BLaER1 (cell line): ENCODE measurements around the gene TTYH3.

Source experiments
- H3K27ac ChIP-seq: shearing (Covaris generic); formaldehyde crosslinking; 2 replicates; pipeline ENCODE4 v1.8.1; 2022
- H3K27me3 ChIP-seq: shearing (Covaris generic); formaldehyde crosslinking; 2 replicates; pipeline ENCODE4 v1.8.1; 2022
- H3K36me3 ChIP-seq: shearing (Covaris generic); formaldehyde crosslinking; 2 replicates; pipeline ENCODE4 v1.8.1; 2022
- H3K4me1 ChIP-seq: shearing (Covaris generic); formaldehyde crosslinking; 2 replicates; pipeline ENCODE4 v1.8.1; 2022
- H3K4me2 ChIP-seq: shearing (Covaris generic); formaldehyde crosslinking; 2 replicates; pipeline ENCODE4 v1.8.1; 2022
- H3K4me3 ChIP-seq: shearing (Covaris generic); formaldehyde crosslinking; 2 replicates; pipeline ENCODE4 v1.8.1; 2022
- H3K9ac ChIP-seq: shearing (Covaris generic); formaldehyde crosslinking; 2 replicates; pipeline ENCODE4 v1.8.1; 2022
- H3K9me3 ChIP-seq: shearing (Covaris generic); formaldehyde crosslinking; 2 replicates; pipeline ENCODE4 v1.8.1; 2022
- H4K20me1 ChIP-seq: shearing (Covaris generic); formaldehyde crosslinking; 2 replicates; pipeline ENCODE4 v1.8.1; 2022
- Cebpa-rat ChIP-seq: shearing (Covaris generic); IDR thresholded peaks from 2 replicates; pipeline ENCODE4 v1.8.1; 2022

TTYH3 gene

DNA sequence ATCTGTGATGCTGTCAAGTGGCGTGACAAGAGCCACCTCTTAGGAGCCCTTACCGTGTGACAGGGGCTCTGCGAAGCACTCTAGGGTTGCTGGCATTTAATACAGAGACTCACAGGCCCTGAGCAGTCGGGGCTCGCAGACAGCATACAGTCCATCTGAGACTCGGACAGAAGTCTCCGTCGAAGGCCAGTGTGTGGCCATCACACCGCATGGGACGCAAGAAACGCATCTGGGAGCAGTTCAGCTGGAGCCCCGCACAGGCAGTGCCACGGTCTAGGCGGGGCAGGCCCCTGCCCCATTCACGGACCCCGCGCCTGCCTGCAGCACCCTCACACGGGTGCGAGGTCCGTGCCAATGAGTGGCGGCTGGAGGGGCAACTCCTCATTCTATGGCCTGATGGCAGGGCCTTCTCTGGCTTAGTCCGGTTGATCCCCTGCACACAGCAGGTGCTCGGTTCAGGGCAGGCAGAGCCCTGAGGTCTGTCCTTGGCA, 39.4 kb upstream of the TTYH3 start:
- TF ChIP-seq Cebpa-rat: no peak
- Histone ChIP-seq H3K4me2 (no peak overlapping the region), H3K9ac (no peak overlapping the region), H3K9me3 (no peaks in the 10 kb centered on the region), H3K27me3 (no peaks in the 10 kb centered on the region), H3K27ac (no peak overlapping the region), H3K36me3 (peaks cover 78% of the 10 kb centered on the region), H3K4me3 (no peak overlapping the region), H4K20me1 (peaks cover 9% of the 10 kb centered on the region; the same call in 1 of the 2 replicates), H3K4me1 (peaks cover 49% of the 10 kb centered on the region)

DNA sequence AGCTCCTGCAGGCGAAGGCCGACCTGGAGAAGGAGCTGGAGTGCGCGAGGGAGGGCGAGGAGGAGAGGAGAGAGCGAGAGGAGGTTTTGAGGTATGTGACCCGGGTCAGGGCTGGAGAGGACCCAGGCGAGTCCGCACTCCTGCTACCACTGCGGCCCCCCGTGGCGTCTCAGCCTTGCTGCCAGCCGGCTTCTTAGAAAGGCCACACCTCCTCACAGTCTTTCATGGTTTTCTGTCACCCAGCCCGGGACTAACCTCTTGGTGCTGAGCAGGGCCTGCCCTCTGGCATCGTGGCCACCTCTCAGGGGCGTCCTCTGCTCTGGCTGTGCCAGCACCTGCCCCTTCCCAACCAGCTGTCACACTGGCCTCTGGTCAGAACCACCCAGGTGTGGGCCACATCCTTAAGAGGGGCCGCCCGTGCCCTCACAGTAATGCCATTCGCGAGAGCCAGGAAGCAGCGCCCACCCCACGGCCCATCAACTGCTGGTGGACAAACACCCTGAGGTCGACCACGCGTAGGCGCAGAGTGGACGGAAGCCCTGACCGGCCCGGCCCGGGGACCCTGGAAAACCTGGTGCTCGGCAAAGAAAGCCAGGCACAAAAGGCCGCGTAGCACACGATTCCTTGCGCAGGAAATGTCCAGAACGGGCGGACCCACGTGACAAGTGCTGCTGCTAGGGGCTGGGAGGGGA, 38.6 kb upstream of the TTYH3 start:
- Histone ChIP-seq H3K9me3 (no peaks in the 10 kb centered on the region), H3K4me3 (no peak overlapping the region)
- TF ChIP-seq Cebpa-rat: no peak

DNA sequence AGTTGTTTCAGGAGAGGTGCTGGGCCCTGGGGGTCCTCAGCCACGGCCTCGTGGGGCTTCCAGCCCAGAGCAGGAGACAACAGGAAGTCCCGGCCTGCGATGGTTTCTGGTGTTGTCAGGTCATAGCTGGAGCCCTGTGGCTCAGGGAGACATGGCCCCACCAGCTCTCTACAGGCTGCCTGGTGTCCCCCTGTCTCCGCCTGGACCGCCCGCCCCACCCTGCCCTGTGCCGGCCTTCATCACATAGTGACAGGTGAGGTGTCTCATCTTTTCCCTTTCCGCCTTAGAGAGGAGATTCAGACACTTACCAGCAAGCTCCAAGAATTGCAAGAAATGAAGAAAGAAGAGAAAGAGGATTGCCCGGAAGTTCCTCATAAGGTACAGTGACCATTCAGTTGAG, 37.2 kb upstream of the TTYH3 start:
- Histone ChIP-seq H3K27ac (peak overlapping the region; percentile 36; the same call in 1 of the 2 replicates), H3K36me3 (peaks cover 82% of the 10 kb centered on the region), H3K4me2 (peak overlapping the region; percentile 85)

More for the DNA sequence above, 38.6 kb upstream of the TTYH3 start:
- Histone ChIP-seq H3K27me3 (no peaks in the 10 kb centered on the region), H3K4me2 (0 out of 2 replicates have a peak overlapping the region, but pooled peaks have one; percentile 85), H3K9ac (no peak overlapping the region), H3K4me1 (peaks cover 54% of the 10 kb centered on the region), H3K27ac (no peak overlapping the region), H3K36me3 (peaks cover 78% of the 10 kb centered on the region), H4K20me1 (peaks cover 6% of the 10 kb centered on the region; the same call in 1 of the 2 replicates)

DNA sequence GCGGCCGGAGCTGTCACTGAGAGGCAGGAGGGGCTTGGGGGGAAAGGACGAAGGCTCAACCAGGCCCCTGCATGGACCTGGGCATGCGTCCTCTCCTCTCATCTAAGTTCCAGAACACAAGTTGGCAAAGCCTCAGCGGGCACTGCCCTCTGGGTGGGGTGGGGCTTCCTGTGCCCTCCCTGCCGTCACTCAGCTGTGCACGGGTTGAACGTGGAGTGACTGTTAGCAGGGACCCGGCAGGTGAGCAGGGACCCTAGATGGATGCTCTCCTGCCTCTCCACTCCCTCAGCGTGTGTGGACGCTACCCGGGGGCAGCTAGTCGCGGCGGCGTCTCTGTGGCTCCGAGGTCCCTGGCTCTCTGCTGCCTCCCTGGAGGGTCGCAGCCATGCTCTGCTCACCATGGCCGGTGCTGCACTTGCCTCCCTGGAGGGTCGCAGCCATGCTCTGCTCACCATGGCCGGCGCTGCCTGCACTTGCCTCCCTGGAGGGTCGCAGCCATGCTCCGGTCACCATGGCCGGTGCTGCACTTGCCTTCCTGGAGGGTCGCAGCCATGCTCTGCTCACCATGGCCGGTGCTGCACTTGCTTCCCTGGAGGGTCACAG, 36.4 kb upstream of the TTYH3 start:
- H3K36me3 ChIP-seq: peaks cover 82% of the 10 kb centered on the region
- H4K20me1 ChIP-seq: peaks cover 6% of the 10 kb centered on the region; the same call in 1 of the 2 replicates
- peaks cover 59% of the 10 kb centered on the region for H3K4me1 ChIP-seq
- H3K27ac ChIP-seq: no peak overlapping the region
- TF ChIP-seq Cebpa-rat: no peak
- H3K9me3 ChIP-seq: no peaks in the 10 kb centered on the region
- H3K4me3 ChIP-seq: peak overlapping the region; percentile 16
- peak overlapping the region; percentile 7 for H3K9ac ChIP-seq
- peak overlapping the region; percentile 85 for H3K4me2 ChIP-seq
- no peaks in the 10 kb centered on the region for H3K27me3 ChIP-seq

More for the DNA sequence above, 37.2 kb upstream of the TTYH3 start:
- no peak for TF ChIP-seq Cebpa-rat
- H3K9me3 ChIP-seq: no peaks in the 10 kb centered on the region
- peaks cover 6% of the 10 kb centered on the region; the same call in 1 of the 2 replicates for H4K20me1 ChIP-seq
- no peaks in the 10 kb centered on the region for H3K27me3 ChIP-seq
- H3K4me3 ChIP-seq: no peak overlapping the region
- peaks cover 54% of the 10 kb centered on the region for H3K4me1 ChIP-seq
- H3K9ac ChIP-seq: peak overlapping the region; percentile 4; the same call in 1 of the 2 replicates

DNA sequence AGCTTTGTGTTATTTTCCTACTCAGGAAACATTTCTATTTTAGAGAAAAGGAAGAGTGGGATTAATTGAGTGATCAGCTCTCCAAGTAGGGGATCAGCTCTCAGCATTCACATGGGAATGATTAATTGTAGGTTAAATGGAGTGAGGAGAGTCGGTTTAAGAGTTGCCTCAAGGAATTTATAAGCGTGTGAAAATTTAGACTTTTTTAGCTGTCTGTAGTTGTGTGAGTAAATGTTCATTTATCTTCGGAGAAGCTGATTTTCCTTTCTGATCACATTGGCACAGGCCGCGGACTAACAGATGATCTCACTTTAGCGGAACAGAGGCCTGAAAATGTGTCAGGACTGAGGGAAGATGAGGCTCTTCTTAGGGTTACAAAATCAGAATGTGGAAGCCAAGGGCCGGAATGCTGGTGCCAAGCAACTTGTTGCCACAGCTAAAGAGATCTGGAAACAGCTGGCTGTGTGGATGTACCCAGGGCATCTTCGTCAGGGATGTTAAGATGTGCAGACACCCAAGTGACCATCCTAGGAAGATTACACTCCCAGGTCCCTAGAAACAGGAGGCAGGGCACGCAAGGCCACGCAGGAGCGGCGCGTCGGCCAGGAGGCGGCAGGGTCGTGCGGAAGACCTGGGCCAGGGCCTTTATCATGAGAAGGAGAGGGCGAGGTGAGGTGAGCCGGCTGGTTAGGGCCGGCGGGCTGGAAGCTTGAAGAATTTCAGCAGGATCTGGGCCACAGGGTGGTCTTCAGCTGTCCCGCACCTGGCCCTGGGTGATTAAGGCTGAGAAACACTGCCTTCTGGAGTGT, 35.1 kb upstream of the TTYH3 start:
- Histone ChIP-seq H3K36me3 (peaks cover 77% of the 10 kb centered on the region), H3K27me3 (no peaks in the 10 kb centered on the region), H3K9me3 (no peaks in the 10 kb centered on the region), H4K20me1 (peaks cover 6% of the 10 kb centered on the region; the same call in 1 of the 2 replicates), H3K9ac (no peak overlapping the region), H3K4me3 (no peak overlapping the region), H3K4me2 (peak overlapping the region; percentile 85), H3K27ac (no peak overlapping the region; the same call in 1 of the 2 replicates), H3K4me1 (peaks cover 72% of the 10 kb centered on the region)
- no peak for TF ChIP-seq Cebpa-rat

DNA sequence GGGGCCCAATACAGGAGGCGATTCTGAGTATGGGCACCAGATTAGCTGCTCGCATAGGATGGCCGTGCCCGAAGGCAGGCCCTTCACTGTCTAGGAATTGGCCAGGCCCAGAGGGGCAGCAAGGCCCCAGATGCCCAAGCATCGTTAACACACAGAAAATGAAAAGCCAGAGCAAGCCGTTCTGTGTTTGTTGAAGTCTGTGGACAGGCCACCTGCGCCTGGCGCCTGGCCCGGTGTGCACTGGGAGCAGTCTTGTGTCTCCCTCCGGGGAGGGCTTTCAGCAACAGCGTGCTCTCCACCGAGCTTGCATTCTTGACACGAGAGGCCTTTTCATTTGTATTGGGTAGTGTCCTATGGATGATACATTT, 34.5 kb upstream of the TTYH3 start:
- Histone ChIP-seq H3K4me2 (peak overlapping the region; percentile 85), H3K9me3 (no peaks in the 10 kb centered on the region), H3K36me3 (peaks cover 72% of the 10 kb centered on the region), H3K27me3 (no peaks in the 10 kb centered on the region), H4K20me1 (peaks cover 12% of the 10 kb centered on the region; the same call in 1 of the 2 replicates), H3K9ac (no peak overlapping the region), H3K4me3 (no peak overlapping the region), H3K27ac (no peak overlapping the region; the same call in 1 of the 2 replicates), H3K4me1 (peaks cover 78% of the 10 kb centered on the region)
- TF ChIP-seq Cebpa-rat: no peak

DNA sequence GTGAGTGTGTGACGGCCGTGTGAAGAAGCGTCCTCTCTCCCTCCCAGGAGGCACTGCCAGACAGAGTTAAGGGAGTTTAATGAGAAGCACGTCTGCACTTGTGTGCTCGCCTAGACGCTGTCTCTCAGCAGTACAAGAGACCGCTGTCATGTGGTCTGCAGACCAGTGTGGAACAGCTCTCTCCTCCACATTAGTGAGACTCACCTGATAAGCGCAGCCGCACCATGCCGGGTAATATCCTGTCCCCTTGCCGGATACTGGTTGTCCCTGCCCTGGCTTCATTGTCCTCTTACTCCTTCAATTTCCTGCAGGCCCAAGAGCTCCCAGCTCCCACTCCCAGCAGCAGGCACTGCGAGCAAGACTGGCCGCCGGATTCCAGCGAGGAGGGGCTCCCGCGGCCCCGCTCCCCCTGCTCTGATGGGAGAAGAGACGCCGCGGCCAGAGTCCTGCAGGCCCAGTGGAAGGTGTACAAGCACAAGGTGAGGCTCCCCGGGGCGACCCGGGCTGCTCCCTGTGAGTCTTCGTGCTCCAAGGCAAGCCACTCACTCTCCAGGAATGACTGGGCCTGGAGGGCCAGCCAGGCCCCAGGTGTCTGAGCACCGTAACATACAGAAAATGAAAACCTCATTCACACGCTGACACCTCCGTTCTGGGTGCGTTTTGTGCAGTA, 33.5 kb upstream of the TTYH3 start:
- Histone ChIP-seq H3K4me2 (no peak overlapping the region), H4K20me1 (peaks cover 20% of the 10 kb centered on the region; the same call in 1 of the 2 replicates), H3K36me3 (peaks cover 64% of the 10 kb centered on the region), H3K27ac (no peak overlapping the region), H3K4me3 (no peak overlapping the region), H3K9me3 (no peaks in the 10 kb centered on the region), H3K9ac (no peak overlapping the region), H3K4me1 (peaks cover 81% of the 10 kb centered on the region), H3K27me3 (no peaks in the 10 kb centered on the region)
- TF ChIP-seq Cebpa-rat: no peak

DNA sequence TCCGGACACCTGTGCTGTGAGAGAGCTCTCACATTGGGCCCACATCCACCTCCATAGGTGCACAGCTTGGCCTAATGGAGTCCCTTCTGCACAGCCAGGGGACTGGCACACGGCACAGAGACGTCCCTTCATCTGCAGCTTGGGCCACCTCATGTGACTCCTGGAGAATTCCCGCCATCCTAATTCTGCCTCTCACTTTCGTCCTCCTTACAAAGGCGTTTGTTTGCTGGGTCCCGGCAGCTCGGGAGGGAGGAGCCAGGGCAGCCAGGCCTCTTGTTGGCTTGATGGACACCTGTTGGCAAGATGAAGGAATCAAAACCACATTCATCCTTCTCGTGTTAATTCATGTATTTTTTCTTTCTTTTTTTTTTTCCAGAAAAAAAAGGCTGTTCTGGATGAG, 30.7 kb upstream of the TTYH3 start:
- no peak for TF ChIP-seq Cebpa-rat
- Histone ChIP-seq H3K9ac (no peak overlapping the region), H3K4me3 (no peak overlapping the region), H3K36me3 (peaks cover 48% of the 10 kb centered on the region), H4K20me1 (peaks cover 13% of the 10 kb centered on the region; the same call in 1 of the 2 replicates), H3K4me1 (peaks cover 81% of the 10 kb centered on the region), H3K27ac (no peak overlapping the region), H3K27me3 (no peaks in the 10 kb centered on the region), H3K4me2 (peak overlapping the region; percentile 91), H3K9me3 (no peaks in the 10 kb centered on the region)

DNA sequence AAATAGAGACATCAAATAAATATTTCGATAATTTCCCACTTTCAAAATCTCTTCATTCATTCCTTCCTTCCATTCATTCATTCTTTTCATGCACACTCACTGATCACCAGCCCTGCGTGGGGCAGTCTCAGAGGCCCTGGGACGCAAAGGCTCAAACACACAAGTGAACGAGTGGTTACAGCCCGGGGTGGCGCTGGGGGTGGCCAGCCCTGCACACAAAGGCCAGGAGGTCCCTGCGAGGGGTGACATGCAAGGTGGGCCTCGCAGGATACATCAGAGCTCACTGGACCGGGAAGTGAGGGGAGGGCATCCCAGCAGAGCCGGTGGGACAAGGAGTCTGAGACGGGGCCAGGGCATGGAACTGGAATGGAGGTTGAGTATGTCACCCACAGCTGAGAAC, 29.9 kb upstream of the TTYH3 start:
- no peak for TF ChIP-seq Cebpa-rat
- peaks cover 81% of the 10 kb centered on the region for H3K4me1 ChIP-seq
- H3K9ac ChIP-seq: 0 out of 2 replicates have a peak overlapping the region, but pooled peaks have one; percentile 38
- H4K20me1 ChIP-seq: peaks cover 13% of the 10 kb centered on the region; the same call in 1 of the 2 replicates
- no peaks in the 10 kb centered on the region for H3K27me3 ChIP-seq
- peak overlapping the region; percentile 91 for H3K4me2 ChIP-seq
- peak overlapping the region; percentile 13 for H3K27ac ChIP-seq
- peaks cover 45% of the 10 kb centered on the region for H3K36me3 ChIP-seq
- H3K9me3 ChIP-seq: no peaks in the 10 kb centered on the region
- H3K4me3 ChIP-seq: no peak overlapping the region
